Measurements from ENCODE around the gene EEPD1.

The EEPD1 gene

GRCh38 chr7:36309716-36310115 is 156.7 kb downstream of the EEPD1 start:
- Histone ChIP-seq H3K9me3 (ENCODE audit: control insufficient read depth in 5 of 5, low read length in 5 of 5) (no peaks in the 10 kb centered on the region), H3K27me3 (ENCODE audit: control insufficient read depth in 5 of 5, insufficient read depth in 4 of 5, low read length in 5 of 5) (peaks cover 0 to 2% (median 0%) of the 10 kb centered on the region in 5 donors), H3K9ac (ENCODE audit: low read length in 5 of 5) (no peak overlapping the region), H3K4me3 (ENCODE audit: low read depth in 1 of 5, low read length in 5 of 5) (no peak overlapping the region), H3K36me3 (ENCODE audit: control insufficient read depth in 5 of 5, insufficient read depth in 5 of 5, low read length in 5 of 5) (no peaks in the 10 kb centered on the region), H3K27ac (ENCODE audit: low read depth, low read length) (no peak overlapping the region), H3K4me1 (ENCODE audit: control insufficient read depth in 5 of 5, insufficient read depth in 5 of 5, low read length in 5 of 5) (peaks cover 0 to 12% (median 6%) of the 10 kb centered on the region in 5 donors)

DNA sequence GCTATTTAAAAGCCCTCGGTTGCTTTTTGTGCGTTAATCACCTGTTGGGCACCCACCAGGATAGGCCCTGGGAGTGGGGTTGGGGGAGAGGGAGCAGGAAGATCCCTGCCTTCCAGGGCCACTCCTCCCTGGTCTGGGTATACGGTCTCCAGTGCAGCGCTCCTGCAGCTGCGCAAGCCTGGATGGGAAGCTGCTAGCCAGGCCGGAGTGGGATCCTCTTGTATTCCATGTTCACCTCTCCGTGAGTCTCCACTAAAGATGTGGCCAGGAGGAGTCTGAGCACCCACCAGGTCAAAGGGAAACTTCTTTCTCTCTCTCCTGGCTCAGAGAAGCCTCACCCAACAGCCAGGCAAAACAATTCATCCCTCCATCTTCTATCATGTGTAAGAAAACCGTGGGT is 157.8 kb downstream of the EEPD1 start:
- H3K9ac ChIP-seq (ENCODE audit: low read length in 5 of 5) = no peak overlapping the region
- no peaks in the 10 kb centered on the region for H3K9me3 ChIP-seq (ENCODE audit: control insufficient read depth in 5 of 5, low read length in 5 of 5)
- no peaks in the 10 kb centered on the region for H3K36me3 ChIP-seq (ENCODE audit: control insufficient read depth in 5 of 5, insufficient read depth in 5 of 5, low read length in 5 of 5)
- H3K4me3 ChIP-seq (ENCODE audit: low read depth in 1 of 5, low read length in 5 of 5) = no peak overlapping the region
- H3K4me1 ChIP-seq (ENCODE audit: control insufficient read depth in 5 of 5, insufficient read depth in 5 of 5, low read length in 5 of 5) = peaks cover 0 to 18% (median 7%) of the 10 kb centered on the region in 5 donors
- no peak overlapping the region for H3K27ac ChIP-seq (ENCODE audit: low read depth, low read length)
- no peaks in the 10 kb centered on the region for H3K27me3 ChIP-seq (ENCODE audit: control insufficient read depth in 5 of 5, insufficient read depth in 4 of 5, low read length in 5 of 5)

DNA sequence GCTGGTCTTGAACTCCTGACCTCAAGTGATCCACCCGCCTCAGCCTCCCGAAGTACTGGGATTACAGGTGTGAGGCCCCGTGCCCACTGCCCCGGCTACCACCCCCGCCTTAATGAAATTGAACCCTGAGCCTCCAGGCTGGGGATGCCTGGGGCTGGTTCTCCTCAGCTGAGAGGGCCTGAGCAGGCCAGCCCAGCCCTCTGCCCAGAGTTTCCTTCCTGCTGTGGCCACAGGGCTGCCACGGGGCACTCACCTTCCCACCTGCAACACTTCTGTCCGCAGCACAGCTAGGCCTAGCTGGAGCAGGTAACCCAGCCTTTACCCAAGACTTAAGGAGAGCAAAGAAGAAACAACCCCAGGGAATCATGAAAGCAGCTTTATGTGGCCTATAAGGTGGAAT is 158.5 kb downstream of the EEPD1 start:
- Histone ChIP-seq H3K36me3 (ENCODE audit: control insufficient read depth in 5 of 5, insufficient read depth in 5 of 5, low read length in 5 of 5) (no peaks in the 10 kb centered on the region), H3K9me3 (ENCODE audit: control insufficient read depth in 5 of 5, low read length in 5 of 5) (no peaks in the 10 kb centered on the region), H3K4me1 (ENCODE audit: control insufficient read depth in 5 of 5, insufficient read depth in 5 of 5, low read length in 5 of 5) (peaks cover 0 to 17% (median 4%) of the 10 kb centered on the region in 5 donors), H3K9ac (ENCODE audit: low read length in 5 of 5) (no peak overlapping the region), H3K27ac (ENCODE audit: low read depth, low read length) (no peak overlapping the region), H3K27me3 (ENCODE audit: control insufficient read depth in 5 of 5, insufficient read depth in 4 of 5, low read length in 5 of 5) (no peaks in the 10 kb centered on the region), H3K4me3 (ENCODE audit: low read depth in 1 of 5, low read length in 5 of 5) (no peak overlapping the region)

- Histone ChIP-seq H3K4me3 (ENCODE audit: low read depth in 1 of 5, low read length in 5 of 5) (no peak overlapping the region), H3K9me3 (ENCODE audit: control insufficient read depth in 5 of 5, low read length in 5 of 5) (no peaks in the 10 kb centered on the region), H3K36me3 (ENCODE audit: control insufficient read depth in 5 of 5, insufficient read depth in 5 of 5, low read length in 5 of 5) (no peaks in the 10 kb centered on the region), H3K27ac (ENCODE audit: low read depth, low read length) (no peak overlapping the region), H3K4me1 (ENCODE audit: control insufficient read depth in 5 of 5, insufficient read depth in 5 of 5, low read length in 5 of 5) (peaks cover 0 to 17% (median 4%) of the 10 kb centered on the region in 5 donors), H3K9ac (ENCODE audit: low read length in 5 of 5) (no peak overlapping the region), H3K27me3 (ENCODE audit: control insufficient read depth in 5 of 5, insufficient read depth in 4 of 5, low read length in 5 of 5) (no peaks in the 10 kb centered on the region)
Measured at GRCh38 chr7:36312064-36312914, 159.2 kb downstream of the EEPD1 start.

GRCh38 chr7:36312915-36313334 is 159.9 kb downstream of the EEPD1 start:
- Histone ChIP-seq H3K27me3 (ENCODE audit: control insufficient read depth in 5 of 5, insufficient read depth in 4 of 5, low read length in 5 of 5) (no peaks in the 10 kb centered on the region), H3K9me3 (ENCODE audit: control insufficient read depth in 5 of 5, low read length in 5 of 5) (no peaks in the 10 kb centered on the region), H3K4me3 (ENCODE audit: low read depth in 1 of 5, low read length in 5 of 5) (no peak overlapping the region), H3K4me1 (ENCODE audit: control insufficient read depth in 5 of 5, insufficient read depth in 5 of 5, low read length in 5 of 5) (peaks cover 0 to 16% (median 4%) of the 10 kb centered on the region in 5 donors), H3K9ac (ENCODE audit: low read length in 5 of 5) (no peak overlapping the region), H3K36me3 (ENCODE audit: control insufficient read depth in 5 of 5, insufficient read depth in 5 of 5, low read length in 5 of 5) (no peaks in the 10 kb centered on the region), H3K27ac (ENCODE audit: low read depth, low read length) (no peak overlapping the region)

GRCh38 chr7:36313607-36314006 is 160.6 kb downstream of the EEPD1 start:
- no peaks in the 10 kb centered on the region for H3K36me3 ChIP-seq (ENCODE audit: control insufficient read depth in 5 of 5, insufficient read depth in 5 of 5, low read length in 5 of 5)
- no peak overlapping the region for H3K27ac ChIP-seq (ENCODE audit: low read depth, low read length)
- H3K9me3 ChIP-seq (ENCODE audit: control insufficient read depth in 5 of 5, low read length in 5 of 5) = no peaks in the 10 kb centered on the region
- H3K9ac ChIP-seq (ENCODE audit: low read length in 5 of 5) = no peak overlapping the region
- peaks cover 0 to 13% (median 4%) of the 10 kb centered on the region in 5 donors for H3K4me1 ChIP-seq (ENCODE audit: control insufficient read depth in 5 of 5, insufficient read depth in 5 of 5, low read length in 5 of 5)
- no peaks in the 10 kb centered on the region for H3K27me3 ChIP-seq (ENCODE audit: control insufficient read depth in 5 of 5, insufficient read depth in 4 of 5, low read length in 5 of 5)
- H3K4me3 ChIP-seq (ENCODE audit: low read depth in 1 of 5, low read length in 5 of 5) = no peak overlapping the region

- Histone ChIP-seq H3K4me3 (ENCODE audit: low read depth in 1 of 5, low read length in 5 of 5) (no peak overlapping the region), H3K36me3 (ENCODE audit: control insufficient read depth in 5 of 5, insufficient read depth in 5 of 5, low read length in 5 of 5) (no peaks in the 10 kb centered on the region), H3K9ac (ENCODE audit: low read length in 5 of 5) (no peak overlapping the region), H3K4me1 (ENCODE audit: control insufficient read depth in 5 of 5, insufficient read depth in 5 of 5, low read length in 5 of 5) (peaks cover 0 to 8% (median 4%) of the 10 kb centered on the region in 5 donors), H3K27me3 (ENCODE audit: control insufficient read depth in 5 of 5, insufficient read depth in 4 of 5, low read length in 5 of 5) (no peaks in the 10 kb centered on the region), H3K27ac (ENCODE audit: low read depth, low read length) (no peak overlapping the region), H3K9me3 (ENCODE audit: control insufficient read depth in 5 of 5, low read length in 5 of 5) (no peaks in the 10 kb centered on the region)
Measured at GRCh38 chr7:36314491-36314890, 161.4 kb downstream of the EEPD1 start.

DNA sequence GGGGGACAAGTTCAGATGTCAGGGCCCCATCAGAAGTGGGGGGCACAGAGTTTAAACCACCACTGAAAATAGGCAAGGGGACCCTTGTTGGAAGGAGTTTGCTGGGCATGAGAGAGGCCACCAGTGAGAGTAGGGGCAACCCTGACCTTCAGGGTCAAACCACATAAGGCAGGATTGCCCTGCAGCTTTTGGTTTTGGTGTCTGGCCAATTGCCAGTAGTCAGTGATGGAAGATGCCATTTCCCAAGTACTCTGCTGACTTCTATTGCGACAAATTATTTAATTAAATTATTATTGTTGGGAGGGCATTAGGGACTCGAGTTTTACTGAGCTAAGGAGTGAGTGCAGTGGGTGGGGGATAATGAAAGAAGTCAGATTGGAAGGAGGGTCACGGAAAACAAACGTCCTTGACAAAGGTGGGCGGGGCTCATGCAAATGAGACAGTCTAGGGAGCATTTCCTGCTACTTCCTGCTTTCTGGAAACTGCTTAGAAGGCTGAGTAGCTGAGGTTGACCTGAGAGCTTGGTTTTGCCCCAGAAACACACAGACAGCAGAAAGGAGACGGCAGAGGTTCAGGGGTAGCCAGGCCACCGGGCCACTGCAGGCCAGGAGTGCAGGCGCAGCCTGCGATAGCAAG is 162.4 kb downstream of the EEPD1 start:
- Histone ChIP-seq H3K27me3 (ENCODE audit: control insufficient read depth in 5 of 5, insufficient read depth in 4 of 5, low read length in 5 of 5) (no peaks in the 10 kb centered on the region), H3K9me3 (ENCODE audit: control insufficient read depth in 5 of 5, low read length in 5 of 5) (no peaks in the 10 kb centered on the region), H3K4me3 (ENCODE audit: low read depth in 1 of 5, low read length in 5 of 5) (no peak overlapping the region), H3K27ac (ENCODE audit: low read depth, low read length) (no peak overlapping the region), H3K36me3 (ENCODE audit: control insufficient read depth in 5 of 5, insufficient read depth in 5 of 5, low read length in 5 of 5) (no peaks in the 10 kb centered on the region), H3K9ac (ENCODE audit: low read length in 5 of 5) (no peak overlapping the region), H3K4me1 (ENCODE audit: control insufficient read depth in 5 of 5, insufficient read depth in 5 of 5, low read length in 5 of 5) (peaks cover 0 to 8% (median 4%) of the 10 kb centered on the region in 5 donors)

- H3K27me3 ChIP-seq (ENCODE audit: control insufficient read depth in 5 of 5, insufficient read depth in 4 of 5, low read length in 5 of 5) = no peaks in the 10 kb centered on the region
- no peaks in the 10 kb centered on the region for H3K9me3 ChIP-seq (ENCODE audit: control insufficient read depth in 5 of 5, low read length in 5 of 5)
- no peaks in the 10 kb centered on the region for H3K36me3 ChIP-seq (ENCODE audit: control insufficient read depth in 5 of 5, insufficient read depth in 5 of 5, low read length in 5 of 5)
- no peak overlapping the region for H3K4me3 ChIP-seq (ENCODE audit: low read depth in 1 of 5, low read length in 5 of 5)
- H3K27ac ChIP-seq (ENCODE audit: low read depth, low read length) = no peak overlapping the region
- peaks cover 0 to 8% (median 4%) of the 10 kb centered on the region in 5 donors for H3K4me1 ChIP-seq (ENCODE audit: control insufficient read depth in 5 of 5, insufficient read depth in 5 of 5, low read length in 5 of 5)
- no peak overlapping the region for H3K9ac ChIP-seq (ENCODE audit: low read length in 5 of 5)
Measured at GRCh38 chr7:36316319-36316718, 163.3 kb downstream of the EEPD1 start.

DNA sequence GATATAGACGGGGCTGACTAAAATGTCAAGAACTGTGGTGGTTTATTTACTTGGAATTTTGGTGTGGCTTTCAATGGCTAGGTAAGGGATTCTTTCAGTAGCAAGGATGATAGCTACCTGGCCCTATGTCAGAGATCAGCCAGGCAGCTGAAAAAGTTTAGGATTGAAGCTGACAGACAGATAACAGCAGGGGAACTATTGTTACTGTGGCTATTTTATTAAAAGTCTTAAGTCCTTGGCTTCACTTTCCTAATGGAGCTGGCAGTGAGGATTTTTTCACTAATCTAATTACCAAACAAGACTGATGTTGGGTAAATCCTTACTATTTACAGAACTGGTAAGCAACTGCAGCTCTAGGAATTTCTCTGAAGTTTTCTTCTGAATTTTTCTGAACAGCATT is 164.2 kb downstream of the EEPD1 start:
- H3K27ac ChIP-seq (ENCODE audit: low read depth, low read length) = no peak overlapping the region
- no peak overlapping the region for H3K9ac ChIP-seq (ENCODE audit: low read length in 5 of 5)
- H3K27me3 ChIP-seq (ENCODE audit: control insufficient read depth in 5 of 5, insufficient read depth in 4 of 5, low read length in 5 of 5) = no peaks in the 10 kb centered on the region
- H3K4me3 ChIP-seq (ENCODE audit: low read depth in 1 of 5, low read length in 5 of 5) = no peak overlapping the region
- no peaks in the 10 kb centered on the region for H3K9me3 ChIP-seq (ENCODE audit: control insufficient read depth in 5 of 5, low read length in 5 of 5)
- H3K36me3 ChIP-seq (ENCODE audit: control insufficient read depth in 5 of 5, insufficient read depth in 5 of 5, low read length in 5 of 5) = no peaks in the 10 kb centered on the region
- H3K4me1 ChIP-seq (ENCODE audit: control insufficient read depth in 5 of 5, insufficient read depth in 5 of 5, low read length in 5 of 5) = peaks cover 0 to 8% (median 4%) of the 10 kb centered on the region in 5 donors
